ENCODE data around the gene MARCHF2. TPM values are rescaled to one million over a fixed set of nuclear protein-coding genes. Genes with fewer than 3 reads are reported as not detected.
A peak's percentile ranks its signal among the peaks of the same experiment; 100 is the strongest.

Gene MARCHF2
- total and polyA plus RNA-seq, 9 of the 15 experiments (the other 6 are each of a cell fraction or from before 2014, with no cell fraction given): 0.39 to 6.4 (median 2.2) TPM

DNA sequence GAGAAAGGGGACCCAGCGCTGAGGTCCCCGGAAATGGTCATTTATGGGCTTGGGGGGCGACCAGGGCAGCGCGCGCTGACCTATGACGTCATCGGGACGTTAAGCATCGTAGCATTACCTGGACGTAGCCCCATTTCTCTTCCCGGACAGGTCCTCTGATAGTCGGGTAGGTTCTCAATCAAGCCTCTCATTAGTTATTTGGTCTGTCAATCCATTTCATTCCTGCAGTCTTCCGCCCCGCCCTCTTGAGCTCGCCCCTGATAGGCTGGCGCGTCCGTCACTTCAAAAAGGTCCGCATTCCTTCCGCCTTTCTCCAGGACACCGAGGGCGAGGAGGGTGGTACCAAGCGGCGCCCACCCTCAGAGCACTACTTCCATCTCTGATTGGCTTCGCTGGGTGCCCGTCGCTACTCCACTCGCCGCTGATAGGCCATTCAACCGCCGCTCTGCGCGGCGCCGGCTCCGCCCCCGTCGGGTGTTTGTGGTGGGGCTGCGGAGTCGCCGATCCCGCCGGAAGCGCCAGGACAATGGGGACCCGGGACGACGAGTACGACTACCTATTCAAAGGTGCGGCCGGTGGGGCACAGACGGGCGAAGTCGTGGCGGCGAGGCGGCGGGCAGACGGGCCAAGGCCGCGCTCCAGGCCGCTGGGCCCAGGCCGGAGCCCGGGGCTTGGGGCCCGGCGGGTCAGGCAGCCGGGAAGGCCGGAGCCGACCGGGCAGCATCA lies 23.1 kb upstream of the MARCHF2 start, which contains the start of gene RAB11B (continued):
- TF ChIP-seq, protein P1, sequence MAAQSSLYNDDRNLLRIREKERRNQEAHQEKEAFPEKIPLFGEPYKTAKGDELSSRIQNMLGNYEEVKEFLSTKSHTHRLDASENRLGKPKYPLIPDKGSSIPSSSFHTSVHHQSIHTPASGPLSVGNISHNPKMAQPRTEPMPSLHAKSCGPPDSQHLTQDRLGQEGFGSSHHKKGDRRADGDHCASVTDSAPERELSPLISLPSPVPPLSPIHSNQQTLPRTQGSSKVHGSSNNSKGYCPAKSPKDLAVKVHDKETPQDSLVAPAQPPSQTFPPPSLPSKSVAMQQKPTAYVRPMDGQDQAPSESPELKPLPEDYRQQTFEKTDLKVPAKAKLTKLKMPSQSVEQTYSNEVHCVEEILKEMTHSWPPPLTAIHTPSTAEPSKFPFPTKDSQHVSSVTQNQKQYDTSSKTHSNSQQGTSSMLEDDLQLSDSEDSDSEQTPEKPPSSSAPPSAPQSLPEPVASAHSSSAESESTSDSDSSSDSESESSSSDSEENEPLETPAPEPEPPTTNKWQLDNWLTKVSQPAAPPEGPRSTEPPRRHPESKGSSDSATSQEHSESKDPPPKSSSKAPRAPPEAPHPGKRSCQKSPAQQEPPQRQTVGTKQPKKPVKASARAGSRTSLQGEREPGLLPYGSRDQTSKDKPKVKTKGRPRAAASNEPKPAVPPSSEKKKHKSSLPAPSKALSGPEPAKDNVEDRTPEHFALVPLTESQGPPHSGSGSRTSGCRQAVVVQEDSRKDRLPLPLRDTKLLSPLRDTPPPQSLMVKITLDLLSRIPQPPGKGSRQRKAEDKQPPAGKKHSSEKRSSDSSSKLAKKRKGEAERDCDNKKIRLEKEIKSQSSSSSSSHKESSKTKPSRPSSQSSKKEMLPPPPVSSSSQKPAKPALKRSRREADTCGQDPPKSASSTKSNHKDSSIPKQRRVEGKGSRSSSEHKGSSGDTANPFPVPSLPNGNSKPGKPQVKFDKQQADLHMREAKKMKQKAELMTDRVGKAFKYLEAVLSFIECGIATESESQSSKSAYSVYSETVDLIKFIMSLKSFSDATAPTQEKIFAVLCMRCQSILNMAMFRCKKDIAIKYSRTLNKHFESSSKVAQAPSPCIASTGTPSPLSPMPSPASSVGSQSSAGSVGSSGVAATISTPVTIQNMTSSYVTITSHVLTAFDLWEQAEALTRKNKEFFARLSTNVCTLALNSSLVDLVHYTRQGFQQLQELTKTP (IDR thresholded peaks at IDR 0.05; ENCODE audit: low read depth in 1 of 2, partially characterized antibody in 2 of 2): no peak
- TF ChIP-seq CBX1 (IDR thresholded peaks at IDR 0.05; ENCODE audit: low read depth) (peak; percentile 56; the same call in 1 of the 2 replicates), CBFA2T3 (IDR thresholded peaks at IDR 0.05) (no peak; the same call in 1 of the 2 replicates), ARNT (IDR thresholded peaks at IDR 0.05) (0 out of 4 replicates have a peak, but pooled peaks of 1 of the 2 experiments have one; percentile 71), POLR2G (IDR thresholded peaks at IDR 0.05; ENCODE audit: low read depth, low read length) (peak; percentile 96), HOXB6 (CRISPR knock-in tag; IDR thresholded peaks at IDR 0.05; ENCODE audit: borderline replicate concordance) (no peak), MTA1 (IDR thresholded peaks at IDR 0.05; ENCODE audit: borderline replicate concordance) (peak; percentile 98), RUNX1 (IDR thresholded peaks at IDR 0.05; ENCODE audit: low read depth) (no peak), ZNF79 (CRISPR knock-in tag; IDR thresholded peaks at IDR 0.05; ENCODE audit: low read depth) (no peak), LARP7 (IDR thresholded peaks at IDR 0.05) (no peak), BMI1 (IDR thresholded peaks at IDR 0.05; ENCODE audit: low read length) (no peak), ZNF764 (CRISPR knock-in tag; IDR thresholded peaks at IDR 0.05; ENCODE audit: low read depth) (no peak), HMGN3 (IDR thresholded peaks at IDR 0.05; ENCODE audit: borderline replicate concordance, extremely low read depth, insufficient read length, low read depth, low read length) (peak; percentile 57), MYBL2 (IDR thresholded peaks at IDR 0.05; ENCODE audit: low read depth) (peak; percentile 65), MYBL2 (CRISPR knock-in tag; IDR thresholded peaks at IDR 0.05; ENCODE audit: borderline replicate concordance) (no peak), RBM14 (IDR thresholded peaks at IDR 0.05; ENCODE audit: borderline replicate concordance, insufficient read depth, low read depth, low read length) (no peak), ZNF263 (CRISPR knock-in tag; IDR thresholded peaks at IDR 0.05; ENCODE audit: borderline replicate concordance) (no peak), MAFF (IDR thresholded peaks at IDR 0.05; ENCODE audit: low read length) (no peak), ZNF695 (CRISPR knock-in tag; IDR thresholded peaks at IDR 0.05) (no peak)
- TF ChIP-seq, protein P2, sequence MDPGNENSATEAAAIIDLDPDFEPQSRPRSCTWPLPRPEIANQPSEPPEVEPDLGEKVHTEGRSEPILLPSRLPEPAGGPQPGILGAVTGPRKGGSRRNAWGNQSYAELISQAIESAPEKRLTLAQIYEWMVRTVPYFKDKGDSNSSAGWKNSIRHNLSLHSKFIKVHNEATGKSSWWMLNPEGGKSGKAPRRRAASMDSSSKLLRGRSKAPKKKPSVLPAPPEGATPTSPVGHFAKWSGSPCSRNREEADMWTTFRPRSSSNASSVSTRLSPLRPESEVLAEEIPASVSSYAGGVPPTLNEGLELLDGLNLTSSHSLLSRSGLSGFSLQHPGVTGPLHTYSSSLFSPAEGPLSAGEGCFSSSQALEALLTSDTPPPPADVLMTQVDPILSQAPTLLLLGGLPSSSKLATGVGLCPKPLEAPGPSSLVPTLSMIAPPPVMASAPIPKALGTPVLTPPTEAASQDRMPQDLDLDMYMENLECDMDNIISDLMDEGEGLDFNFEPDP (CRISPR knock-in tag; IDR thresholded peaks at IDR 0.05): no peak
- TF ChIP-seq, protein P3, sequence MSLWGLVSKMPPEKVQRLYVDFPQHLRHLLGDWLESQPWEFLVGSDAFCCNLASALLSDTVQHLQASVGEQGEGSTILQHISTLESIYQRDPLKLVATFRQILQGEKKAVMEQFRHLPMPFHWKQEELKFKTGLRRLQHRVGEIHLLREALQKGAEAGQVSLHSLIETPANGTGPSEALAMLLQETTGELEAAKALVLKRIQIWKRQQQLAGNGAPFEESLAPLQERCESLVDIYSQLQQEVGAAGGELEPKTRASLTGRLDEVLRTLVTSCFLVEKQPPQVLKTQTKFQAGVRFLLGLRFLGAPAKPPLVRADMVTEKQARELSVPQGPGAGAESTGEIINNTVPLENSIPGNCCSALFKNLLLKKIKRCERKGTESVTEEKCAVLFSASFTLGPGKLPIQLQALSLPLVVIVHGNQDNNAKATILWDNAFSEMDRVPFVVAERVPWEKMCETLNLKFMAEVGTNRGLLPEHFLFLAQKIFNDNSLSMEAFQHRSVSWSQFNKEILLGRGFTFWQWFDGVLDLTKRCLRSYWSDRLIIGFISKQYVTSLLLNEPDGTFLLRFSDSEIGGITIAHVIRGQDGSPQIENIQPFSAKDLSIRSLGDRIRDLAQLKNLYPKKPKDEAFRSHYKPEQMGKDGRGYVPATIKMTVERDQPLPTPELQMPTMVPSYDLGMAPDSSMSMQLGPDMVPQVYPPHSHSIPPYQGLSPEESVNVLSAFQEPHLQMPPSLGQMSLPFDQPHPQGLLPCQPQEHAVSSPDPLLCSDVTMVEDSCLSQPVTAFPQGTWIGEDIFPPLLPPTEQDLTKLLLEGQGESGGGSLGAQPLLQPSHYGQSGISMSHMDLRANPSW (CRISPR knock-in tag; IDR thresholded peaks at IDR 0.05): 0 out of 2 replicates have a peak, but pooled peaks have one; percentile 56
